Left lung (tissue), 10 donors: Measurements from ENCODE around the gene TXNL4B. TPM values are rescaled to one million over a fixed set of nuclear protein-coding genes. Genes with fewer than 3 reads are reported as not detected.

Source experiments
- ATAC-seq: fragments of 200-7000 bp; cut with Tn5 transposase; one replicate; pipeline ENCODE4 v1.9.1; 2020; ENCODE audit warnings: moderate library complexity
- DNase-seq, 4 donors: peaks; one replicate each; pipeline ENCODE4 v3.0.0-alpha.2; 2013 to 2020
- H3K27ac ChIP-seq, 2 donors: fragments of 200-600 bp; sonication (generic) in 1 of 2; one replicate each; pipeline versions ENCODE4 v1.5.0 to v1.8.0; 2020 to 2021
- H3K27me3 ChIP-seq, 2 donors: fragments of 200-600 bp; sonication (generic) in 1 of 2; one replicate each; pipeline versions ENCODE4 v1.5.0 to v1.8.0; 2020 to 2021
- H3K36me3 ChIP-seq, 2 donors: fragments of 200-600 bp; sonication (generic) in 1 of 2; one replicate each; pipeline versions ENCODE4 v1.5.0 to v1.8.0; 2020 to 2021
- H3K4me1 ChIP-seq, 2 donors: fragments of 200-600 bp; one replicate each; pipeline ENCODE4 v1.8.0; 2021
- H3K4me3 ChIP-seq, 2 donors: fragments of 200-600 bp; sonication (generic) in 1 of 2; one replicate each; pipeline versions ENCODE4 v1.5.0 to v1.8.0; 2020 to 2021; ENCODE audit warnings: mild to moderate bottlenecking in 1 of 2
- H3K9me3 ChIP-seq, 2 donors: fragments of 200-600 bp; sonication (generic) in 1 of 2; one replicate each; pipeline versions ENCODE4 v1.5.0 to v1.8.0; 2020 to 2021
- intact Hi-C, 2 donors: fragments of 100-400 bp; cut with DNase I; formaldehyde crosslinking; loops; one replicate each; pipeline versions ENCODE4 v1.11.2 to v1.14.2; 2022
- polyA plus RNA-seq, 6 donors: library from polyadenylated mRNA; unstranded; fragments of 120-200 nt; gene quantifications; one replicate each; pipeline ENCODE4 v1.2.1, GENCODE V29; 2013; ENCODE audit not compliant: insufficient read length in 6 of 6
- total RNA-seq, 2 donors: library from RNA; stranded (reverse); fragmentation: NEBNext Ultra II Directional; extraction: Animal tissue kit (Norgen Biotek cat#: 25700); gene quantifications; one replicate each; pipeline ENCODE4 v1.2.1, GENCODE V29; 2021
- TF ChIP-seq, protein P1 (sequence below), 2 donors: fragments of 200-600 bp; sonication (generic) in 1 of 2; IDR thresholded peaks; one replicate each; pipeline versions ENCODE4 v1.5.0 to v1.8.0; 2021; ENCODE audit warnings: antibody characterized with exemption in 2 of 2
- donor health status: DM: no; HTN: yes; CAD: no.
- donor health status: DM: no; HTN: no; CAD: no.

The TXNL4B gene
- total and polyA plus RNA-seq, 8 donors: 9.8 to 22.9 (median 20.0) TPM

DNA sequence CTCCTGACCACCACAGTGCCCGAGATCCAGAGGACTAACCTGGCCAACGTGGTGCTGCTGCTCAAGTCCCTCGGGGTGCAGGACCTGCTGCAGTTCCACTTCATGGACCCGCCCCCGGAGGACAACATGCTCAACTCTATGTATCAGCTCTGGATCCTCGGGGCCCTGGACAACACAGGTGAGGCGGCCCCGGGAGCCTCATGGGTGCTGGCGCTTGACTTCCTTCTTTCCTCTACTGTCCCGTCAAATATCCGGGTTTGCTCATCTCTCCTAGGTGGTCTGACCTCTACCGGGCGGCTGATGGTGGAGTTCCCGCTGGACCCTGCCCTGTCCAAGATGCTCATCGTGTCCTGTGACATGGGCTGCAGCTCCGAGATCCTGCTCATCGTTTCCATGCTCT is 14.0 kb upstream of the TXNL4B start:
- H3K36me3 ChIP-seq: peaks cover 4 to 100% of the 10 kb centered on the region in 2 donors
- intact Hi-C loops: no loop called here
- TF ChIP-seq, protein P1, sequence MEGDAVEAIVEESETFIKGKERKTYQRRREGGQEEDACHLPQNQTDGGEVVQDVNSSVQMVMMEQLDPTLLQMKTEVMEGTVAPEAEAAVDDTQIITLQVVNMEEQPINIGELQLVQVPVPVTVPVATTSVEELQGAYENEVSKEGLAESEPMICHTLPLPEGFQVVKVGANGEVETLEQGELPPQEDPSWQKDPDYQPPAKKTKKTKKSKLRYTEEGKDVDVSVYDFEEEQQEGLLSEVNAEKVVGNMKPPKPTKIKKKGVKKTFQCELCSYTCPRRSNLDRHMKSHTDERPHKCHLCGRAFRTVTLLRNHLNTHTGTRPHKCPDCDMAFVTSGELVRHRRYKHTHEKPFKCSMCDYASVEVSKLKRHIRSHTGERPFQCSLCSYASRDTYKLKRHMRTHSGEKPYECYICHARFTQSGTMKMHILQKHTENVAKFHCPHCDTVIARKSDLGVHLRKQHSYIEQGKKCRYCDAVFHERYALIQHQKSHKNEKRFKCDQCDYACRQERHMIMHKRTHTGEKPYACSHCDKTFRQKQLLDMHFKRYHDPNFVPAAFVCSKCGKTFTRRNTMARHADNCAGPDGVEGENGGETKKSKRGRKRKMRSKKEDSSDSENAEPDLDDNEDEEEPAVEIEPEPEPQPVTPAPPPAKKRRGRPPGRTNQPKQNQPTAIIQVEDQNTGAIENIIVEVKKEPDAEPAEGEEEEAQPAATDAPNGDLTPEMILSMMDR (IDR thresholded peaks at IDR 0.05): no peak
- no peak for DNase-seq
- no peaks in the 10 kb centered on the region for H3K9me3 ChIP-seq
- no peak overlapping the region for H3K27ac ChIP-seq
- ATAC-seq: no peak
- H3K4me1 ChIP-seq: no peaks in the 10 kb centered on the region
- no peaks in the 10 kb centered on the region for H3K27me3 ChIP-seq
- no peak overlapping the region for H3K4me3 ChIP-seq

DNA sequence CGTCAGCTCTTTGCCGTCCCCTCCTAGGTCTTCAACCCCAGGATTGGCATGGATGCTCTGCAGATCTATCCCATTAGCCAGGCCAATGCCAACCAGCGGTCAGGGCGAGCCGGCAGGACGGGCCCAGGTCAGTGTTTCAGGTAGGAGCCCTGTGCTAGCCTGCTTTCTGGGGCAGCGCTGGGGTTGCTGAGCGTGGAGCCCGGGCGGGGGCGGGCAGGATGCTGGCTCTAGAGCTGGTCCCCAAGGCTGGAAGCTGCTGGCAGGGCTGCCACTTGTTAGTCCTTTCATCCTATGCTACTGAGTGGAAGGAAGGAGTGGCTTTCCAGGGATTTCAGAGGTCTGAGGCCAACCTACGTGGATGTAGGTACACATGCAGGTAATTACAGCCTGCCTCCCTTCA is 12.6 kb upstream of the TXNL4B start:
- DNase-seq (no peak), ATAC-seq (no peak)
- H3K4me1 ChIP-seq: no peaks in the 10 kb centered on the region
- H3K4me3 ChIP-seq: no peak overlapping the region
- H3K9me3 ChIP-seq: no peaks in the 10 kb centered on the region
- intact Hi-C loops: no loop called here
- no peaks in the 10 kb centered on the region for H3K27me3 ChIP-seq
- TF ChIP-seq, protein P1 (IDR thresholded peaks at IDR 0.05): no peak
- peaks cover 4 to 100% of the 10 kb centered on the region in 2 donors for H3K36me3 ChIP-seq
- no peak overlapping the region for H3K27ac ChIP-seq

DNA sequence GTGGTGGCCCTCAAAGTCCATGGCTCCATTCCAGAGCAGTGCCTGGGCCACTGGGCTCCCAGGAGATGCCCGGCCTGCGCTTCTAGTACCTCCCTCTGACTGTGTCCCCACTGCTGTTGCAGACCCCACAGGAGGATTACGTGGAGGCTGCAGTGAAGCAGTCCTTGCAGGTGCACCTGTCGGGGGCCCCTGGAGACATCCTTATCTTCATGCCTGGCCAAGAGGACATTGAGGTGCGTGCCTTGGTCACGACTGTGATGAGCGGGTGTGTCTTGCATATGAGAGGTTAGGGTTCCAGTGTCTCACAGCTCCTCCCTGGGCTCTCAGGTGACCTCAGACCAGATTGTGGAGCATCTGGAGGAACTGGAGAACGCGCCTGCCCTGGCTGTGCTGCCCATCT is 11.5 kb upstream of the TXNL4B start:
- Histone ChIP-seq H3K36me3 (peaks cover 4 to 100% of the 10 kb centered on the region in 2 donors), H3K27me3 (no peaks in the 10 kb centered on the region), H3K4me3 (no peak overlapping the region), H3K9me3 (no peaks in the 10 kb centered on the region), H3K27ac (no peak overlapping the region), H3K4me1 (no peaks in the 10 kb centered on the region)
- ATAC-seq: no peak
- intact Hi-C loops: no loop called here
- no peak for DNase-seq
- TF ChIP-seq, protein P1 (IDR thresholded peaks at IDR 0.05): no peak

DNA sequence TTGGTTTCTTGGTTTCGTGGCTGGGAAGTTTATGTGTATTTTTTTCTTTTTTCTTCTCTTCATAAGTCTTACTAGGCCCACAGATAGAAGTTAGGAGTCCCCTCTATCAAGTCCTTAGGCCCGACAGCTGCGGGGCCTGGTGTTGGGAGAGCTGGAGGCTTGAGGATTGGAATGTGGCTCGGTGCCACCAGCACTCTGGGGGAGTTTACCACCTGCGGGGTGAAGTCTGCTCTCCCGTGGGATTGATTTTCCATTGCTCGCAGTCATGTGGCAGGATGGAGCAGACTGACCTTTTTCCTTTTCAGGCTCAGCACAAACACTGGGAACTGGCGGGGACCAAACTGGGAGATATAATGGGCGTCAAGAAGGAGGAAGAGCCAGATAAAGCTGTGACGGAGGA is 7.8 kb upstream of the TXNL4B start:
- DNase-seq (no peak), ATAC-seq (no peak)
- TF ChIP-seq, protein P1 (IDR thresholded peaks at IDR 0.05): no peak
- no peaks in the 10 kb centered on the region for H3K27me3 ChIP-seq
- intact Hi-C loops: no loop called here
- H3K9me3 ChIP-seq: no peaks in the 10 kb centered on the region
- no peak overlapping the region for H3K4me3 ChIP-seq
- H3K4me1 ChIP-seq: peaks cover 0 to 4% of the 10 kb centered on the region in 2 donors
- H3K27ac ChIP-seq: no peak overlapping the region
- H3K36me3 ChIP-seq: peaks cover 4 to 100% of the 10 kb centered on the region in 2 donors

DNA sequence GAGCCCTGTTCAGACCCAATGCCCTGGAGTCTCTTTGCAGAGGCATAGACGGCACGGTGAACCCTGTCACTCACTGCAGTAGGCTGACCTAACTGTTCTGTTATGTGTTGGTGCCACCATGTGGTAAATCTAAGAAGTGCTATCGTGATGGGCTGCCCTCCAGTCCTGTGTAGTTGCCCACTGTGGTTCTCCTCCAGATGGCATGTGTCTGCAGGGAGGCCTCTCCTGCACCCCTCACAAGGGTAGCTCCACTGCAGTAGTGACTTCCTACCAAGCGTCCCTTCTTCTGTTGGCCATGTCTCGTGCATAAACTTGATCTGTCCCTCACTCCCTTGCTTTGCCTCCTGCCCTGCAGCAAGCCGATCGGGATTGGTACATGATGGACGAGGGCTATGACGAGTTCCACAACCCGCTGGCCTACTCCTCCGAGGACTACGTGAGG is 6.0 kb upstream of the TXNL4B start:
- peak; percentile 91 for ATAC-seq
- H3K9me3 ChIP-seq: no peaks in the 10 kb centered on the region
- no peak overlapping the region for H3K4me3 ChIP-seq
- peak in 2 of 4 donors; percentile 15 to 38 for DNase-seq
- TF ChIP-seq, protein P1 (IDR thresholded peaks at IDR 0.05): peak; percentile 24 to 64
- intact Hi-C loops: loop anchor here in 1 of 2 donors (10.0 kb wide), 1 partner anchor 85 kb away; no protein-coding TSS in a partner anchor
- peaks cover 10 to 22% of the 10 kb centered on the region in 2 donors for H3K4me1 ChIP-seq
- no peak overlapping the region for H3K27ac ChIP-seq
- H3K27me3 ChIP-seq: no peaks in the 10 kb centered on the region
- peaks cover 2 to 85% of the 10 kb centered on the region in 2 donors for H3K36me3 ChIP-seq
